Endothelial cell of umbilical vein (primary cell): Measurements from ENCODE around the gene NECAB2. TPM values are rescaled to one million over a fixed set of nuclear protein-coding genes. Genes with fewer than 3 reads are reported as not detected.

Experiments used
- BruUV-seq: library from RNA; stranded (reverse); fragments of 400-500 nt; replicated peaks from 2 replicates; lab custom pipeline; 2021; lab: Mats Ljungman, UMichigan
- CTCF ChIA-PET: fragments of 300-600, 350-600 bp; sonication (Branson Sonifier 250); formaldehyde crosslinking; loops from one replicate; lab custom pipeline; 2021; ENCODE audit warnings: antibody characterized with exemption, inconsistent platforms; lab: Charles Lee
- POLR2A ChIA-PET: fragments of 300-600, 350-600 bp; sonication (Branson Sonifier 250); formaldehyde crosslinking; loops from one replicate; lab custom pipeline; 2021; ENCODE audit warnings: antibody characterized with exemption, inconsistent platforms; lab: Charles Lee
- DNase-seq: peaks from one replicate; pipeline ENCODE4 v3.0.0-alpha.2; 2011; ENCODE audit warnings: low read depth, low spot score
- FAIRE-seq: peaks from 2 replicates; lab custom pipeline; 2011; peaks lifted over from hg19 to GRCh38; lab: Jason Lieb, UNC
- H2AFZ ChIP-seq: 2 replicates; pipeline ENCODE4 v1.6.0; 2012; ENCODE audit warnings: low read depth, low read length, control low read depth, inconsistent platforms
- H3K27ac ChIP-seq: 2 replicates; pipeline ENCODE4 v1.5.1; 2011; ENCODE audit warnings: low read depth, mild to moderate bottlenecking, control low read depth, low read length, moderate library complexity; ENCODE audit not compliant: insufficient read depth
- H3K27me3 ChIP-seq, 2 experiments: 2 replicates each; pipeline versions ENCODE4 v1.6.0 to v1.6.1; 2011; ENCODE audit warnings: low read length in 2 of 2, mixed read lengths in 1 of 2; ENCODE audit not compliant: control insufficient read depth in 2 of 2, insufficient read depth in 2 of 2
- H3K36me3 ChIP-seq, 2 experiments: 2 replicates in 1 of 2; 3 replicates in 1 of 2; pipeline ENCODE4 v1.5.1; 2011; ENCODE audit warnings: low read length in 2 of 2, mild to moderate bottlenecking in 1 of 2, moderate library complexity in 1 of 2; ENCODE audit not compliant: control insufficient read depth in 2 of 2, insufficient read depth in 2 of 2; ENCODE audit errors: extremely low read depth in 1 of 2
- H3K4me1 ChIP-seq: 3 replicates; pipeline ENCODE4 v1.5.1; 2011; ENCODE audit warnings: mild to moderate bottlenecking, low read length; ENCODE audit not compliant: control insufficient read depth, insufficient read depth; ENCODE audit errors: extremely low read depth
- H3K4me2 ChIP-seq: 2 replicates; pipeline ENCODE4 v1.6.1; 2011; ENCODE audit warnings: low read length, control low read depth, mixed read lengths; ENCODE audit not compliant: insufficient read depth
- H3K4me3 ChIP-seq, 3 experiments: fragments of 200-600 bp in 1 of 3; sonication (generic), shearing (Covaris generic) in 1 of 3; replicated peaks in 1 of 3; 2 replicates each; pipeline ENCODE4 v1.5.1; 2011 to 2016; ENCODE audit warnings: control low read depth in 3 of 3, low read length in 3 of 3, mild to moderate bottlenecking in 2 of 3, inconsistent platforms in 1 of 3, low read depth in 1 of 3, moderate library complexity in 1 of 3; ENCODE audit not compliant: insufficient read depth in 1 of 3
- H3K79me2 ChIP-seq: 2 replicates; pipeline ENCODE4 v1.6.0; 2012; ENCODE audit warnings: low read length, inconsistent platforms; ENCODE audit not compliant: control insufficient read depth, insufficient read depth
- H3K9ac ChIP-seq: replicated peaks from 2 replicates; pipeline ENCODE3; 2011; ENCODE audit warnings: low read length, control low read depth; ENCODE audit not compliant: insufficient read depth; ENCODE audit errors: extremely low read depth
- H3K9me1 ChIP-seq: replicated peaks from 3 replicates; pipeline ENCODE4 v1.6.0; 2011; ENCODE audit warnings: mild to moderate bottlenecking, low read length; ENCODE audit not compliant: control insufficient read depth, insufficient read depth; ENCODE audit errors: extremely low read depth
- H3K9me3 ChIP-seq: replicated peaks from 2 replicates; pipeline ENCODE4 v1.5.1; 2012; ENCODE audit warnings: low read length, inconsistent platforms; ENCODE audit not compliant: control insufficient read depth, insufficient read depth
- H4K20me1 ChIP-seq: replicated peaks from 2 replicates; pipeline ENCODE3; 2011; ENCODE audit warnings: mild to moderate bottlenecking, low read length; ENCODE audit not compliant: control insufficient read depth, insufficient read depth; ENCODE audit errors: extremely low read depth
- EZH2 ChIP-seq: IDR thresholded peaks from 2 replicates; pipeline ENCODE4 v1.6.1; 2012; ENCODE audit warnings: borderline replicate concordance, low read depth, mild to moderate bottlenecking, moderate library complexity, low read length, inconsistent platforms; ENCODE audit not compliant: severe bottlenecking
- FOS ChIP-seq: IDR thresholded peaks from 2 replicates; pipeline ENCODE4 v1.6.1; 2011; ENCODE audit warnings: mild to moderate bottlenecking, low read length, moderate library complexity, borderline replicate concordance; ENCODE audit not compliant: insufficient read depth
- GATA2 ChIP-seq: IDR thresholded peaks from 2 replicates; pipeline ENCODE4 v1.7.0; 2011; ENCODE audit warnings: low read depth, mild to moderate bottlenecking, moderate library complexity, mixed read lengths, low read length; ENCODE audit not compliant: insufficient read length, insufficient read depth
- JUN ChIP-seq: IDR thresholded peaks from 2 replicates; pipeline ENCODE4 v1.6.1; 2011; ENCODE audit warnings: borderline replicate concordance, low read depth; ENCODE audit not compliant: insufficient read length, insufficient read depth
- POLR2A ChIP-seq: IDR thresholded peaks from 2 replicates; pipeline ENCODE4 v1.6.1; 2012; ENCODE audit warnings: low read depth, mild to moderate bottlenecking, control low read depth, low read length
- dilution Hi-C: fragments of 300-500 bp; cut with MboI; formaldehyde crosslinking; loops from one replicate; pipeline ENCODE4 v1.15.0; 2019; ENCODE audit warnings: low sequenced_read_pairs; ENCODE audit not compliant: extremely low pct_ligation_motif_present
- intact Hi-C: fragments of 100-400 bp; cut with micrococcal nuclease; formaldehyde crosslinking; loops from one replicate; pipeline ENCODE4 v1.10.0; 2022
- polyA plus RNA-seq, 4 experiments: library from polyadenylated mRNA; depleted of rRNA in 3 of 4; stranded (reverse) in 3 of 4; unstranded in 1 of 4; fragments of >200 nt; gene quantifications; 2 replicates each; pipeline versions ENCODE4 v1.2.1 to v1.2.3, GENCODE V29; 2011 to 2012; ENCODE audit warnings: missing spikeins in 1 of 4
- total RNA-seq: library from RNA; stranded (reverse); gene quantifications from 2 replicates; pipeline ENCODE4 v1.2.3, GENCODE V29; 2021
- TF ChIP-seq, protein P1 (sequence below), 2 donors: IDR thresholded peaks; 1 replicate in 1 of 2; 2 replicates in 1 of 2; pipeline ENCODE4 v1.5.1; 2011; ENCODE audit warnings: low read length in 2 of 2, mild to moderate bottlenecking in 2 of 2, moderate library complexity in 2 of 2, control low read depth in 1 of 2, inconsistent platforms in 1 of 2, low read depth in 1 of 2; ENCODE audit not compliant: insufficient read depth in 1 of 2; ENCODE audit errors: extremely low read depth in 1 of 2

Gene NECAB2
- total and polyA plus RNA-seq, 2 donors (not counting 3 experiments of a cell fraction or from before 2014, with no cell fraction given), result 0.26 to 0.31 TPM

DNA sequence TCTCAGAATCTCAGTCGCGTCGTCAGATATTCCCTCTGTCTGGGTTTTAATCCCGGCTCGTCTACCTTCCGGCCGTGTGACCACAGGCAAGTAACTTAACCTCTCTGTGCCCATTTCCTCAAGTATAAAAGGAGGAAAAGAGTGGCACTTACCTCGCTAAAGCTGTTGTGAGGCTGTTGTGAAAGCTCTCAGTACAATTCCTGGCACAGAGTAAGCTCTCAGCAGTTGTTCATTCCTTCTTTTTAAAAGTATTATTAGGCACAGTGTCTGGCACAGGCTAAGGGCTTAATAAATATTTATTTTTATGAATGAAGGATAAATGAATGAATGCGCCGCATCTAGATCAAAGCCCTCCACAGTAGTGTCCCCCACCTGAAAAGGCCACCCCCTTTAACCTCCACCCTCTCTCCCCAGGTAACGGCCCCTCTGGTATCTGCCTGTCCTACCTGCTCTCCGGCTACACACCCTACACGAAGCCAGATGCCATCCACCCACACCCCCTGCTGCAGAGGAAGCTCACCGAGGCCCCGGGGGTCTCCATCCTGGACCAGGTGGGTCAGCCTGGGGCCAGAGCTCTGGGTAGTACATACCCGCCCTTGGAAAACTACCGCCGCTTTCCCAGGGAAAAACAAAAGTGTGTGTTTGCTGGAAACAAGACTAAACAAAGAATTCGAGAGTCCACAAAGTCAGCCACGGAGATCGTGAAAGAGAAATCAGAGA, 9.0 kb upstream of the NECAB2 start:
- H3K4me2 ChIP-seq, result no peak overlapping the region
- ChIA-PET CTCF (interaction anchor here (0.9 kb wide), 1 partner anchor 107 kb away, joined by 3 read pairs; no protein-coding TSS in a partner anchor), POLR2A (no interaction called here)
- dilution Hi-C loops, result no loop called here
- BruUV-seq, result no TSS peak
- DNase-seq (no peak), FAIRE-seq (no peak)
- no peak overlapping the region for H2AFZ ChIP-seq
- H3K36me3 ChIP-seq, result peaks cover 4 to 6% of the 10 kb centered on the region in 2 experiments
- TF ChIP-seq FOS (no peak), JUN (no peak), POLR2A (no peak), EZH2 (no peak), GATA2 (no peak)
- TF ChIP-seq, protein P1, sequence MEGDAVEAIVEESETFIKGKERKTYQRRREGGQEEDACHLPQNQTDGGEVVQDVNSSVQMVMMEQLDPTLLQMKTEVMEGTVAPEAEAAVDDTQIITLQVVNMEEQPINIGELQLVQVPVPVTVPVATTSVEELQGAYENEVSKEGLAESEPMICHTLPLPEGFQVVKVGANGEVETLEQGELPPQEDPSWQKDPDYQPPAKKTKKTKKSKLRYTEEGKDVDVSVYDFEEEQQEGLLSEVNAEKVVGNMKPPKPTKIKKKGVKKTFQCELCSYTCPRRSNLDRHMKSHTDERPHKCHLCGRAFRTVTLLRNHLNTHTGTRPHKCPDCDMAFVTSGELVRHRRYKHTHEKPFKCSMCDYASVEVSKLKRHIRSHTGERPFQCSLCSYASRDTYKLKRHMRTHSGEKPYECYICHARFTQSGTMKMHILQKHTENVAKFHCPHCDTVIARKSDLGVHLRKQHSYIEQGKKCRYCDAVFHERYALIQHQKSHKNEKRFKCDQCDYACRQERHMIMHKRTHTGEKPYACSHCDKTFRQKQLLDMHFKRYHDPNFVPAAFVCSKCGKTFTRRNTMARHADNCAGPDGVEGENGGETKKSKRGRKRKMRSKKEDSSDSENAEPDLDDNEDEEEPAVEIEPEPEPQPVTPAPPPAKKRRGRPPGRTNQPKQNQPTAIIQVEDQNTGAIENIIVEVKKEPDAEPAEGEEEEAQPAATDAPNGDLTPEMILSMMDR (IDR thresholded peaks at IDR 0.05; ENCODE audit: extremely low read depth in 1 of 2, insufficient read depth in 1 of 2, low read depth in 1 of 2, low read length in 2 of 2), result no peak
- intact Hi-C loops, result loop anchor here (5.0 to 10.0 kb wide), 2 partner anchors 83 to 346 kb away; partner anchors contain the start of gene SLC38A8
- peaks cover 9% of the 10 kb centered on the region for H3K4me1 ChIP-seq
- peaks cover 2% of the 10 kb centered on the region for H3K79me2 ChIP-seq
- H3K9me3 ChIP-seq, result no peaks in the 10 kb centered on the region
- no peaks in the 10 kb centered on the region for H3K27me3 ChIP-seq
- H3K9ac ChIP-seq, result no peak overlapping the region
- no peaks in the 10 kb centered on the region for H3K9me1 ChIP-seq
- H4K20me1 ChIP-seq, result no peaks in the 10 kb centered on the region
- H3K4me3 ChIP-seq, result no peak overlapping the region
- H3K27ac ChIP-seq, result no peak overlapping the region
